Keratinocyte (primary cell): Measurements from ENCODE around the gene TNNT2. TPM values are rescaled to one million over a fixed set of nuclear protein-coding genes. Genes with fewer than 3 reads are reported as not detected.

ENCODE experiments used
- DNase-seq: peaks from one replicate; pipeline ENCODE4 v3.0.0-alpha.2; 2011; ENCODE audit warnings: low read depth, missing footprints, low spot score
- FAIRE-seq: peaks from 2 replicates; lab custom pipeline; 2011; peaks lifted over from hg19 to GRCh38; lab: Jason Lieb, UNC
- H2AFZ ChIP-seq: 2 replicates; pipeline ENCODE4 v1.6.0; 2012; ENCODE audit warnings: low read length, control low read depth, inconsistent platforms; ENCODE audit not compliant: control insufficient read depth
- H3K27ac ChIP-seq: 2 replicates; pipeline ENCODE4 v1.5.1; 2011; ENCODE audit warnings: low read length; ENCODE audit not compliant: control insufficient read depth, insufficient read depth
- H3K27me3 ChIP-seq: 3 replicates; pipeline ENCODE4 v1.6.0; 2011; ENCODE audit warnings: low read length; ENCODE audit not compliant: control insufficient read depth, insufficient read depth; ENCODE audit errors: extremely low read depth
- H3K36me3 ChIP-seq, 2 experiments: 2 replicates in 1 of 2; 3 replicates in 1 of 2; pipeline ENCODE4 v1.5.1; 2011; ENCODE audit warnings: low read length in 2 of 2, mild to moderate bottlenecking in 1 of 2; ENCODE audit not compliant: control insufficient read depth in 2 of 2, insufficient read depth in 2 of 2; ENCODE audit errors: extremely low read depth in 1 of 2
- H3K4me1 ChIP-seq: 3 replicates; pipeline ENCODE4 v1.5.1; 2011; ENCODE audit warnings: low read length; ENCODE audit not compliant: control insufficient read depth, insufficient read depth; ENCODE audit errors: extremely low read depth
- H3K4me2 ChIP-seq: 3 replicates; pipeline ENCODE4 v1.6.0; 2011; ENCODE audit warnings: low read depth, low read length; ENCODE audit not compliant: control insufficient read depth, insufficient read depth; ENCODE audit errors: extremely low read depth
- H3K4me3 ChIP-seq, 3 experiments: fragments of 200-600 bp in 1 of 3; sonication (generic) in 1 of 3; 2 replicates in 2 of 3; 3 replicates in 1 of 3; pipeline ENCODE4 v1.5.1; 2011 to 2016; ENCODE audit warnings: low read length in 3 of 3, mild to moderate bottlenecking in 3 of 3, control low read depth in 2 of 3, inconsistent platforms in 1 of 3, low read depth in 1 of 3, mixed read lengths in 1 of 3, mixed run types in 1 of 3, moderate library complexity in 1 of 3; ENCODE audit not compliant: control insufficient read depth in 2 of 3, insufficient read depth in 2 of 3; ENCODE audit errors: extremely low read depth in 1 of 3
- H3K79me2 ChIP-seq: 2 replicates; pipeline ENCODE4 v1.6.0; 2012; ENCODE audit warnings: low read length; ENCODE audit not compliant: control insufficient read depth, insufficient read depth
- H3K9ac ChIP-seq: 3 replicates; pipeline ENCODE4 v1.6.0; 2011; ENCODE audit warnings: low read length; ENCODE audit not compliant: control insufficient read depth, insufficient read depth; ENCODE audit errors: extremely low read depth
- H3K9me1 ChIP-seq: 3 replicates; pipeline ENCODE4 v1.6.0; 2011; ENCODE audit warnings: low read length; ENCODE audit not compliant: control insufficient read depth, insufficient read depth; ENCODE audit errors: extremely low read depth
- H3K9me3 ChIP-seq: 2 replicates; pipeline ENCODE4 v1.5.1; 2012; ENCODE audit warnings: low read depth, low read length; ENCODE audit not compliant: control insufficient read depth
- H4K20me1 ChIP-seq: 3 replicates; pipeline ENCODE4 v1.6.0; 2011; ENCODE audit warnings: low read length; ENCODE audit not compliant: control insufficient read depth, insufficient read depth; ENCODE audit errors: extremely low read depth
- CTCF ChIP-seq, 3 experiments: IDR thresholded peaks in 1 of 3; conservative IDR thresholded peaks in 1 of 3; optimal IDR thresholded peaks in 1 of 3; 2 replicates in 2 of 3; 3 replicates in 1 of 3; pipeline versions ENCODE3 to v1.5.1; 2011; ENCODE audit warnings: low read length in 3 of 3, mild to moderate bottlenecking in 3 of 3, moderate library complexity in 2 of 3, control low read depth in 1 of 3, inconsistent platforms in 1 of 3; ENCODE audit not compliant: insufficient read depth in 2 of 3; ENCODE audit errors: extremely low read depth in 1 of 3
- EZH2 ChIP-seq: IDR thresholded peaks from one replicate; pipeline ENCODE4 v1.6.1; 2012; ENCODE audit warnings: inconsistent platforms, mild to moderate bottlenecking, low read length, moderate library complexity
- dilution Hi-C: fragments of 300-500 bp; cut with MboI; formaldehyde crosslinking; loops from one replicate; pipeline ENCODE4 v1.7.0; 2020; ENCODE audit warnings: low sequenced_read_pairs; ENCODE audit not compliant: extremely low pct_ligation_motif_present
- polyA plus RNA-seq, 5 experiments: library from polyadenylated mRNA; depleted of rRNA in 3 of 5; stranded (reverse) in 3 of 5; stranded (forward) in 1 of 5; unstranded in 1 of 5; fragments of >200 nt; gene quantifications; 1 replicate in 1 of 5; 2 replicates in 3 of 5; 3 replicates in 1 of 5; pipeline versions ENCODE4 v1.2.1 to v1.2.3, GENCODE V29; 2011 to 2012; ENCODE audit warnings: missing spikeins in 2 of 5, low read depth in 1 of 5, low replicate concordance in 1 of 5

The TNNT2 gene
- polyA plus RNA-seq, 1 donor (not counting 4 experiments of a cell fraction or from before 2014, with no cell fraction given) = 1.4 TPM

GRCh38 chr1:201354151-201354900, 23.2 kb downstream of the TNNT2 start:
- Histone ChIP-seq H4K20me1 (no peaks in the 10 kb centered on the region), H3K4me1 (peaks cover 41% of the 10 kb centered on the region), H3K4me2 (no peak overlapping the region), H3K36me3 (no peaks in the 10 kb centered on the region), H3K27me3 (no peaks in the 10 kb centered on the region), H3K9ac (no peak overlapping the region), H3K4me3 (no peak overlapping the region), H3K79me2 (no peaks in the 10 kb centered on the region), H2AFZ (no peak overlapping the region), H3K9me1 (no peaks in the 10 kb centered on the region), H3K27ac (no peak overlapping the region), H3K9me3 (no peaks in the 10 kb centered on the region)
- FAIRE-seq = no peak
- dilution Hi-C loops = no loop called here
- no peak for TF ChIP-seq EZH2
- no peak for TF ChIP-seq CTCF (optimal IDR thresholded peaks at IDR 0.05 in 1 of 3, IDR thresholded peaks at IDR 0.05 in 1 of 3, conservative IDR thresholded peaks at IDR 0.05 in 1 of 3; ENCODE audit: extremely low read depth in 1 of 3, insufficient read depth in 2 of 3, low read length in 3 of 3)
- DNase-seq = no peak

- H3K9me1 ChIP-seq = no peaks in the 10 kb centered on the region
- no peak overlapping the region for H2AFZ ChIP-seq
- FAIRE-seq = peak; percentile 75
- no peaks in the 10 kb centered on the region for H4K20me1 ChIP-seq
- H3K36me3 ChIP-seq = no peaks in the 10 kb centered on the region
- H3K79me2 ChIP-seq = no peaks in the 10 kb centered on the region
- H3K27me3 ChIP-seq = no peaks in the 10 kb centered on the region
- H3K4me3 ChIP-seq = no peak overlapping the region
- TF ChIP-seq EZH2 (no peak), CTCF (optimal IDR thresholded peaks at IDR 0.05 in 1 of 3, IDR thresholded peaks at IDR 0.05 in 1 of 3, conservative IDR thresholded peaks at IDR 0.05 in 1 of 3; ENCODE audit: extremely low read depth in 1 of 3, insufficient read depth in 2 of 3, low read length in 3 of 3) (no peak)
- H3K4me2 ChIP-seq = peak overlapping the region; percentile 25
- H3K27ac ChIP-seq = no peak overlapping the region
- DNase-seq = no peak
- H3K9ac ChIP-seq = no peak overlapping the region
- H3K9me3 ChIP-seq = no peaks in the 10 kb centered on the region
- peaks cover 35% of the 10 kb centered on the region for H3K4me1 ChIP-seq
- dilution Hi-C loops = no loop called here
Observed at GRCh38 chr1:201353186-201353940, 24.1 kb downstream of the TNNT2 start.
